Common myeloid progenitor, CD34-positive (primary cell): ENCODE results near the gene DOK3.

Experiments used
- CTCF ChIA-PET: fragments of 350-600 bp; sonication (Branson Sonifier 250); formaldehyde crosslinking; loops from one replicate; lab custom pipeline; 2021; ENCODE audit warnings: antibody characterized with exemption; lab: Charles Lee
- POLR2A ChIA-PET: fragments of 350-600 bp; sonication (Branson Sonifier 250); formaldehyde crosslinking; loops from one replicate; lab custom pipeline; 2021; ENCODE audit warnings: antibody characterized with exemption; lab: Charles Lee
- DNase-seq, 3 donors: peaks; one replicate each; pipeline versions ENCODE4 v3.0.0 to v3.0.0-alpha.2; 2013
- H3K27ac ChIP-seq, 2 experiments: 1 replicate in 1 of 2; 2 replicates in 1 of 2; pipeline ENCODE4 v1.7.0; 2013; ENCODE audit warnings: inconsistent platforms in 2 of 2, low read length in 2 of 2, mild to moderate bottlenecking in 2 of 2, low read depth in 1 of 2, moderate library complexity in 1 of 2; ENCODE audit not compliant: severe bottlenecking in 2 of 2, insufficient read depth in 1 of 2, poor library complexity in 1 of 2
- H3K27me3 ChIP-seq, 5 experiments: replicated peaks in 2 of 5; 1 replicate in 3 of 5; 2 replicates in 2 of 5; pipeline versions ENCODE4 v1.6.1 to v1.7.0; 2013; ENCODE audit warnings: low read length in 4 of 5, mild to moderate bottlenecking in 2 of 5, moderate library complexity in 2 of 5, inconsistent platforms in 1 of 5; ENCODE audit not compliant: insufficient read depth in 5 of 5, control insufficient read depth in 4 of 5
- H3K36me3 ChIP-seq, 4 experiments: 1 replicate in 2 of 4; 2 replicates in 2 of 4; pipeline versions ENCODE4 v1.6.1 to v1.7.0; 2013; ENCODE audit warnings: low read length in 3 of 4, control low read depth in 1 of 4, mild to moderate bottlenecking in 1 of 4; ENCODE audit not compliant: control insufficient read depth in 4 of 4, insufficient read depth in 4 of 4
- H3K4me1 ChIP-seq, 4 experiments: 1 replicate in 3 of 4; 2 replicates in 1 of 4; pipeline versions ENCODE4 v1.6.1 to v1.7.1; 2013; ENCODE audit warnings: low read length in 3 of 4, mild to moderate bottlenecking in 3 of 4, control low read depth in 1 of 4, inconsistent platforms in 1 of 4, moderate library complexity in 1 of 4; ENCODE audit not compliant: control insufficient read depth in 4 of 4, insufficient read depth in 4 of 4; ENCODE audit errors: control extremely low read depth in 1 of 4
- H3K4me3 ChIP-seq, 7 experiments: 1 replicate in 4 of 7; 2 replicates in 3 of 7; pipeline versions ENCODE4 v1.5.1 to v1.7.0; 2013; ENCODE audit warnings: mild to moderate bottlenecking in 7 of 7, low read length in 6 of 7, moderate library complexity in 6 of 7, inconsistent platforms in 2 of 7, low read depth in 2 of 7, control low read depth in 1 of 7; ENCODE audit not compliant: insufficient read depth in 4 of 7, control insufficient read depth in 1 of 7; ENCODE audit errors: extremely low read depth in 1 of 7
- H3K9me3 ChIP-seq, 5 experiments: 1 replicate in 4 of 5; 2 replicates in 1 of 5; pipeline versions ENCODE4 v1.6.1 to v1.7.1; 2013; ENCODE audit warnings: low read length in 4 of 5, mild to moderate bottlenecking in 2 of 5, inconsistent platforms in 1 of 5, low read depth in 1 of 5, moderate library complexity in 1 of 5; ENCODE audit not compliant: control insufficient read depth in 4 of 5, insufficient read depth in 2 of 5; ENCODE audit errors: control extremely low read depth in 1 of 5
- WGBS: methylation state at CpG from one replicate; pipeline ENCODE4 v1.1.5; 2013; ENCODE audit not compliant: insufficient coverage; 5-methylcytosine and 5-hydroxymethylcytosine counted together

Gene DOK3

GRCh38 chr5:177471610-177472356 is 37.8 kb downstream of the DOK3 start:
- H3K4me3 ChIP-seq, result peak overlapping the region in 4 of 7 experiments; percentile 4 to 76 (median 57)
- no peak for DNase-seq
- H3K36me3 ChIP-seq, result peaks cover 0 to 16% (median 8%) of the 10 kb centered on the region in 4 experiments
- 86% methylated on average over 11 of the region's 14 CpGs for WGBS
- ChIA-PET CTCF (interaction anchor here (0.7 to 1.9 kb wide), 10 partner anchors 8 to 163 kb away, joined by 3 to 12 read pairs (median 7); no protein-coding TSS in a partner anchor), POLR2A (interaction anchor here (1.4 kb wide), 1 partner anchor 17 kb away, joined by 4 read pairs; no protein-coding TSS in a partner anchor)
- peaks cover 0 to 34% (median 29%) of the 10 kb centered on the region in 4 experiments for H3K4me1 ChIP-seq
- H3K9me3 ChIP-seq, result no peaks in the 10 kb centered on the region
- no peak overlapping the region for H3K27ac ChIP-seq
- no peaks in the 10 kb centered on the region for H3K27me3 ChIP-seq

- no peak for DNase-seq
- POLR2A ChIA-PET, result no interaction called here
- no peaks in the 10 kb centered on the region for H3K9me3 ChIP-seq
- no peaks in the 10 kb centered on the region for H3K27me3 ChIP-seq
- no peak overlapping the region for H3K4me3 ChIP-seq
- peaks cover 0 to 34% (median 29%) of the 10 kb centered on the region in 4 experiments for H3K4me1 ChIP-seq
- H3K27ac ChIP-seq, result no peak overlapping the region
- peaks cover 3 to 24% (median 15%) of the 10 kb centered on the region in 4 experiments for H3K36me3 ChIP-seq
- WGBS, result 91% methylated on average over 5 of the region's 10 CpGs
- CTCF ChIA-PET, result interaction anchor here (1.0 to 1.9 kb wide), 13 partner anchors 8 to 67 kb away, joined by 3 to 12 read pairs (median 4); no protein-coding TSS in a partner anchor
Observed at GRCh38 chr5:177470759-177471536, 38.7 kb downstream of the DOK3 start.

- peaks cover 9 to 34% (median 19%) of the 10 kb centered on the region in 4 experiments for H3K36me3 ChIP-seq
- no peaks in the 10 kb centered on the region for H3K27me3 ChIP-seq
- ChIA-PET POLR2A (no interaction called here), CTCF (interaction anchor here (1.0 to 1.9 kb wide), 12 partner anchors 10 to 66 kb away, joined by 3 to 10 read pairs (median 4); partner anchors contain the start of gene DOK3)
- H3K27ac ChIP-seq, result no peak overlapping the region
- H3K9me3 ChIP-seq, result peaks cover 0 to 5% (median 0%) of the 10 kb centered on the region in 5 experiments
- 80% methylated on average over 3 of the region's 8 CpGs for WGBS
- peaks cover 0 to 25% (median 23%) of the 10 kb centered on the region in 4 experiments for H3K4me1 ChIP-seq
- no peak for DNase-seq
- no peak overlapping the region for H3K4me3 ChIP-seq
Observed at GRCh38 chr5:177469750-177470525, 39.7 kb downstream of the DOK3 start.

GRCh38 chr5:177468685-177469628 is 40.7 kb downstream of the DOK3 start:
- no peak for DNase-seq
- H3K9me3 ChIP-seq, result peaks cover 0 to 5% (median 0%) of the 10 kb centered on the region in 5 experiments
- peaks cover 9 to 34% (median 19%) of the 10 kb centered on the region in 4 experiments for H3K36me3 ChIP-seq
- no peak overlapping the region for H3K27ac ChIP-seq
- 89% methylated on average over 17 of the region's 25 CpGs for WGBS
- H3K4me1 ChIP-seq, result peaks cover 0 to 16% (median 13%) of the 10 kb centered on the region in 4 experiments
- POLR2A ChIA-PET, result no interaction called here
- CTCF ChIA-PET, result interaction anchor here (1.2 to 1.9 kb wide), 5 partner anchors 10 to 65 kb away, joined by 3 to 6 read pairs (median 4); partner anchors contain the start of gene DOK3
- H3K4me3 ChIP-seq, result no peak overlapping the region
- no peaks in the 10 kb centered on the region for H3K27me3 ChIP-seq

- Histone ChIP-seq H3K27ac (no peak overlapping the region), H3K4me3 (no peak overlapping the region), H3K36me3 (peaks cover 9 to 34% (median 19%) of the 10 kb centered on the region in 4 experiments), H3K27me3 (no peaks in the 10 kb centered on the region), H3K9me3 (peaks cover 0 to 5% (median 0%) of the 10 kb centered on the region in 5 experiments), H3K4me1 (peaks cover 0 to 15% (median 12%) of the 10 kb centered on the region in 4 experiments)
- ChIA-PET POLR2A (interaction anchor here (0.6 kb wide), 1 partner anchor 14 kb away, joined by 3 read pairs; no protein-coding TSS in a partner anchor), CTCF (interaction anchor here (1.2 to 6.3 kb wide), 4 partner anchors 11 to 41 kb away, joined by 3 to 37 read pairs (median 4); partner anchors contain the start of gene DOK3)
- 100% methylated on average over 1 of the region's 2 CpGs for WGBS
- no peak for DNase-seq
Observed at GRCh38 chr5:177468329-177468684, 41.3 kb downstream of the DOK3 start.
